ENCODE data around the gene VPS13D. TPM values are rescaled to one million over a fixed set of nuclear protein-coding genes. Genes with fewer than 3 reads are reported as not detected.

Gene VPS13D
- total and polyA plus RNA-seq, 10 of the 15 experiments (the other 5 are each of a cell fraction or from before 2014, with no cell fraction given), result 1.4 to 16.9 (median 8.5) TPM

DNA sequence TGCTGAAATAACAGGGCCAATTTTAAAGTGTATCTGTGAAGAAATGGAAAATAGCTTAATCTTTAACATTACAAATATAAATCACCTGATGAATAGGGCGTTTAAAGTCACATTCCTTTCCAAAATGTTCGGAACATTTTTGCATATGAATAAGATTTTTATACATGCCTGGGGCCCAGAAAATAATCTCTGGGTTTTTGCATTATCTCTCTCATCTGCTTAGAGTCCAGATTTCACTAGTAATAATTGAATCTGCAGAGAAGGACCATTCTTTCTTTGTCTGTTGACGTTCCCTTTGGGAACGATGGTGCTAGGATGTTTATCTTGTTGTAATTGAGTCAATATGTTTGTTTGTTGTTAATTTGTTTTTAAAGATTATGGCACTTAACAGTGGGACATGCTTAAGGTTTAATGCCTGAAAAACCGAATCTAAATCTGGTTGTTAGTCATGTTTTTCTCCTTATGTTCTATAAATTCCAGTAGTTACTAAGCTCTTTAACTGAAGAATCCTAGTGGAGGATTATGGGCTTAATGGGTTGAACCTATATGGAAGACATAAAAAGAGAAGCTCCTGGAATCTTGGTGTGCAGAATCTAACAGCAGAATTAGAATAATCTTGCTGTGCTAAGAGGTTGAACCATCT is 140.6 kb downstream of the VPS13D start (continued):
- TF ChIP-seq ZNF24 (IDR thresholded peaks at IDR 0.05) (no peak), SMAD5 (IDR thresholded peaks at IDR 0.05; ENCODE audit: low read depth) (no peak), HCFC1 (IDR thresholded peaks at IDR 0.05; ENCODE audit: low read length) (no peak)

DNA sequence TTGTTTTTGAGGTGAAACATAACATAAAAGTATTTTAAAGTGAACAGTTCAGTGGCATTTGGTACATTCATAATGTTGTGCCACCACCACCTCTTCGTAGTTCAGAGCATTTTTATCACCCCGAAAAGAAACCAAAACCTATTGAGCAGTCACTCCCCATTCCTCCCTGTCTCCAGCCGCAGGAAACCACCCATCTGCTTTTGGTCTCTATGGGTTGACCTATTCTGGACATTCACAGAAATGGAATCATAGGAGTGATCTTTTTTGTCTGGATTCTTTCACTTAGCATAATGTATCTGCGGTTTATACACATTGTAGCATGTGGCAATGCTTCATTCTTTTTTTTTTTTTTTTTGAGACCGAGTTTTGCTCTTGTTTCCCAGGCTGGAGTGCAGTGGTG is 141.2 kb downstream of the VPS13D start:
- BruUV-seq (replicated peaks), result no TSS peak
- no peak overlapping the region for H3K4me3 ChIP-seq
- no peaks in the 10 kb centered on the region for H3K4me1 ChIP-seq (ENCODE audit: control insufficient read depth, insufficient read depth, low read length)
- no peak overlapping the region for H3K27ac ChIP-seq (ENCODE audit: control insufficient read depth, insufficient read depth)
- ChIA-PET SMC1A (ENCODE audit: uncharacterized antibody, unreplicated experiment) (interaction anchor here (1.6 kb wide), 1 partner anchor 14 kb away, joined by 3 read pairs; no protein-coding TSS in a partner anchor), CTCF (interaction anchor here (1.1 to 1.3 kb wide), 2 partner anchors 8 to 12 kb away, joined by 3 to 6 read pairs; no protein-coding TSS in a partner anchor), RAD21 (ENCODE audit: unreplicated experiment) (no interaction called here), POLR2A (no interaction called here)
- TF ChIP-seq, protein P1, sequence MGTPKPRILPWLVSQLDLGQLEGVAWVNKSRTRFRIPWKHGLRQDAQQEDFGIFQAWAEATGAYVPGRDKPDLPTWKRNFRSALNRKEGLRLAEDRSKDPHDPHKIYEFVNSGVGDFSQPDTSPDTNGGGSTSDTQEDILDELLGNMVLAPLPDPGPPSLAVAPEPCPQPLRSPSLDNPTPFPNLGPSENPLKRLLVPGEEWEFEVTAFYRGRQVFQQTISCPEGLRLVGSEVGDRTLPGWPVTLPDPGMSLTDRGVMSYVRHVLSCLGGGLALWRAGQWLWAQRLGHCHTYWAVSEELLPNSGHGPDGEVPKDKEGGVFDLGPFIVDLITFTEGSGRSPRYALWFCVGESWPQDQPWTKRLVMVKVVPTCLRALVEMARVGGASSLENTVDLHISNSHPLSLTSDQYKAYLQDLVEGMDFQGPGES (IDR thresholded peaks at IDR 0.05), result no peak
- TF ChIP-seq, protein P2, sequence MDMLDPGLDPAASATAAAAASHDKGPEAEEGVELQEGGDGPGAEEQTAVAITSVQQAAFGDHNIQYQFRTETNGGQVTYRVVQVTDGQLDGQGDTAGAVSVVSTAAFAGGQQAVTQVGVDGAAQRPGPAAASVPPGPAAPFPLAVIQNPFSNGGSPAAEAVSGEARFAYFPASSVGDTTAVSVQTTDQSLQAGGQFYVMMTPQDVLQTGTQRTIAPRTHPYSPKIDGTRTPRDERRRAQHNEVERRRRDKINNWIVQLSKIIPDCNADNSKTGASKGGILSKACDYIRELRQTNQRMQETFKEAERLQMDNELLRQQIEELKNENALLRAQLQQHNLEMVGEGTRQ (IDR thresholded peaks at IDR 0.05; ENCODE audit: borderline replicate concordance, low read depth, low read length), result no peak
- TF ChIP-seq, protein P3, sequence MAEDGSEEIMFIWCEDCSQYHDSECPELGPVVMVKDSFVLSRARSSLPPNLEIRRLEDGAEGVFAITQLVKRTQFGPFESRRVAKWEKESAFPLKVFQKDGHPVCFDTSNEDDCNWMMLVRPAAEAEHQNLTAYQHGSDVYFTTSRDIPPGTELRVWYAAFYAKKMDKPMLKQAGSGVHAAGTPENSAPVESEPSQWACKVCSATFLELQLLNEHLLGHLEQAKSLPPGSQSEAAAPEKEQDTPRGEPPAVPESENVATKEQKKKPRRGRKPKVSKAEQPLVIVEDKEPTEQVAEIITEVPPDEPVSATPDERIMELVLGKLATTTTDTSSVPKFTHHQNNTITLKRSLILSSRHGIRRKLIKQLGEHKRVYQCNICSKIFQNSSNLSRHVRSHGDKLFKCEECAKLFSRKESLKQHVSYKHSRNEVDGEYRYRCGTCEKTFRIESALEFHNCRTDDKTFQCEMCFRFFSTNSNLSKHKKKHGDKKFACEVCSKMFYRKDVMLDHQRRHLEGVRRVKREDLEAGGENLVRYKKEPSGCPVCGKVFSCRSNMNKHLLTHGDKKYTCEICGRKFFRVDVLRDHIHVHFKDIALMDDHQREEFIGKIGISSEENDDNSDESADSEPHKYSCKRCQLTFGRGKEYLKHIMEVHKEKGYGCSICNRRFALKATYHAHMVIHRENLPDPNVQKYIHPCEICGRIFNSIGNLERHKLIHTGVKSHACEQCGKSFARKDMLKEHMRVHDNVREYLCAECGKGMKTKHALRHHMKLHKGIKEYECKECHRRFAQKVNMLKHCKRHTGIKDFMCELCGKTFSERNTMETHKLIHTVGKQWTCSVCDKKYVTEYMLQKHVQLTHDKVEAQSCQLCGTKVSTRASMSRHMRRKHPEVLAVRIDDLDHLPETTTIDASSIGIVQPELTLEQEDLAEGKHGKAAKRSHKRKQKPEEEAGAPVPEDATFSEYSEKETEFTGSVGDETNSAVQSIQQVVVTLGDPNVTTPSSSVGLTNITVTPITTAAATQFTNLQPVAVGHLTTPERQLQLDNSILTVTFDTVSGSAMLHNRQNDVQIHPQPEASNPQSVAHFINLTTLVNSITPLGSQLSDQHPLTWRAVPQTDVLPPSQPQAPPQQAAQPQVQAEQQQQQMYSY (CRISPR knock-in tag; IDR thresholded peaks at IDR 0.05), result no peak
- TF ChIP-seq, protein P4, sequence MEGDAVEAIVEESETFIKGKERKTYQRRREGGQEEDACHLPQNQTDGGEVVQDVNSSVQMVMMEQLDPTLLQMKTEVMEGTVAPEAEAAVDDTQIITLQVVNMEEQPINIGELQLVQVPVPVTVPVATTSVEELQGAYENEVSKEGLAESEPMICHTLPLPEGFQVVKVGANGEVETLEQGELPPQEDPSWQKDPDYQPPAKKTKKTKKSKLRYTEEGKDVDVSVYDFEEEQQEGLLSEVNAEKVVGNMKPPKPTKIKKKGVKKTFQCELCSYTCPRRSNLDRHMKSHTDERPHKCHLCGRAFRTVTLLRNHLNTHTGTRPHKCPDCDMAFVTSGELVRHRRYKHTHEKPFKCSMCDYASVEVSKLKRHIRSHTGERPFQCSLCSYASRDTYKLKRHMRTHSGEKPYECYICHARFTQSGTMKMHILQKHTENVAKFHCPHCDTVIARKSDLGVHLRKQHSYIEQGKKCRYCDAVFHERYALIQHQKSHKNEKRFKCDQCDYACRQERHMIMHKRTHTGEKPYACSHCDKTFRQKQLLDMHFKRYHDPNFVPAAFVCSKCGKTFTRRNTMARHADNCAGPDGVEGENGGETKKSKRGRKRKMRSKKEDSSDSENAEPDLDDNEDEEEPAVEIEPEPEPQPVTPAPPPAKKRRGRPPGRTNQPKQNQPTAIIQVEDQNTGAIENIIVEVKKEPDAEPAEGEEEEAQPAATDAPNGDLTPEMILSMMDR (IDR thresholded peaks at IDR 0.05 in 2 of 3, conservative IDR thresholded peaks at IDR 0.05 in 1 of 3; ENCODE audit: control insufficient read depth in 2 of 3, extremely low read depth in 1 of 3, insufficient read depth in 1 of 3, low read depth in 3 of 3, low read length in 3 of 3), result no peak
- TF ChIP-seq SIN3A (IDR thresholded peaks at IDR 0.05; ENCODE audit: low read depth, low read length) (no peak), ZNF24 (IDR thresholded peaks at IDR 0.05) (no peak), MYC (IDR thresholded peaks at IDR 0.05; ENCODE audit: insufficient read depth, insufficient read length, insufficient replicate concordance, low read length, severe bottlenecking) (no peak)
- no peak for FAIRE-seq
- no peak overlapping the region for H3K9ac ChIP-seq (ENCODE audit: control insufficient read depth, insufficient read depth, low read length)
- peaks cover 0 to 4% of the 10 kb centered on the region in 2 experiments; a peak in 1 of 4 replicates for H3K36me3 ChIP-seq (ENCODE audit: control insufficient read depth in 2 of 2, insufficient read depth in 2 of 2, low read length in 1 of 2)
- no peak overlapping the region for H3K4me2 ChIP-seq (ENCODE audit: control insufficient read depth, insufficient read depth)
- in situ Hi-C loops (cut with MboI) (no loop called here), intact Hi-C loops (cut with micrococcal nuclease; ENCODE audit: unreplicated experiment) (no loop called here)
- 87% methylated on average over 4 of the region's 5 CpGs for WGBS (ENCODE audit: insufficient coverage, insufficient replicate concordance, low lambda C conversion rate, missing lambda C conversion rate)
- no peak overlapping the region for H2AFZ ChIP-seq (ENCODE audit: control insufficient read depth, low read depth, low read length)
- H3K9me3 ChIP-seq (replicated peaks; ENCODE audit: control insufficient read depth, insufficient read depth, low read length), result no peaks in the 10 kb centered on the region
- H4K20me1 ChIP-seq (ENCODE audit: control insufficient read depth, insufficient read depth), result no peaks in the 10 kb centered on the region
- H3K79me2 ChIP-seq (ENCODE audit: control insufficient read depth, insufficient read depth, low read length), result no peaks in the 10 kb centered on the region
- H3K27me3 ChIP-seq (replicated peaks in 1 of 2; ENCODE audit: control insufficient read depth in 2 of 2, insufficient read depth in 2 of 2, low read length in 1 of 2), result no peaks in the 10 kb centered on the region
- no peak for ATAC-seq
- DNase-seq (ENCODE audit: low read depth, low spot score), result no peak
